HG03108 (cell line): ENCODE measurements around the gene MBD4.
"Not testable (repeated sequence)": the region's sequence is repeated elsewhere in the genome, so short reads cannot be mapped to it uniquely, and the experiment has no call there.

Experiments used
- ATAC-seq: cut with Tn5 transposase; IDR thresholded peaks from one replicate; pipeline ENCODE4 v1.9.1; 2021; ENCODE audit warnings: moderate library complexity; ENCODE audit not compliant: unreplicated experiment

MBD4 gene

DNA sequence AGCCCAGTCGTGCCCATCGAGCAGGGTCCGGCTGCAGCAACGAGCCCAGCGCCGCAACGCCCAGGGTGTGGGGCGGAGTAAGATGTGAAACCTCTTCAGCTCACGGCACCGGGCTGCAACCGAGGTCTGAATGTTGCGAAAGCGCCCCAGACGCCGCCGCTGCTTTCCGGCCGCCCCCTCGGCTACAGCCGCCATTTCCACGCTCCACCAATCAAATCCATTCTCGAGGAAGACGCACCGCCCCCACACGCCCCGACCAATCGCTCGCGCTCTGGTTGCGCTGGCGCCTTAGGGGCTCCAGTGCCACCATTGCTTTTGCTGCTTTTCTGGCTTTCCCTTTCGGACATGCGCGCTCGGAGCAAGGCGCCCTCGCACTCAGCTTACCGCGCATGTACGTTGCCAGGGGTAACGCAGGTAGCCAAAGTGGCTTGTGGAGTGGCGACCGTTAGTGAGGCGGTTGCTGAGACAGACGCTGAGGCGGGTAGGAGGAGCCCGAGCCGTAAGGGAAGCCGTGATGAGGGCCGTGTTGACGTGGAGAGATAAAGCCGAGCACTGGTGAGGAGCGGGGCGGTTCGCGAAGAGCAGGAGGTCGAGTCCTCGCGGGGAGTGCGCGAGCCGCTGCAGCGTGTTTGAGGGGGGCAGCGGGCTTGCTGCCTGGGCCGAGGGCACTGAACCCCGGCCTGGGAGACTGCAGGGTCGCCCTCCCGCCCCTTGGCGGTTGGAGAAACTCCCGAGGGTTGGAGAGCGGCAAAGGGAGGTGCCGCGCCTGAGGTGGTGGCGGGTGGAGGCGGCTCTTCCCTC is at the start of gene MBD4, which contains the start of gene IFT122:
MBD4 (minus strand) TSS at position 132 of the 801 bp plus-strand sequence; CDS start at position 17, 115 bp downstream.
IFT122 (plus strand) TSS at position 408 of the 801 bp plus-strand sequence; CDS start at position 515, 107 bp downstream.
- ATAC-seq: peak; percentile 84

DNA sequence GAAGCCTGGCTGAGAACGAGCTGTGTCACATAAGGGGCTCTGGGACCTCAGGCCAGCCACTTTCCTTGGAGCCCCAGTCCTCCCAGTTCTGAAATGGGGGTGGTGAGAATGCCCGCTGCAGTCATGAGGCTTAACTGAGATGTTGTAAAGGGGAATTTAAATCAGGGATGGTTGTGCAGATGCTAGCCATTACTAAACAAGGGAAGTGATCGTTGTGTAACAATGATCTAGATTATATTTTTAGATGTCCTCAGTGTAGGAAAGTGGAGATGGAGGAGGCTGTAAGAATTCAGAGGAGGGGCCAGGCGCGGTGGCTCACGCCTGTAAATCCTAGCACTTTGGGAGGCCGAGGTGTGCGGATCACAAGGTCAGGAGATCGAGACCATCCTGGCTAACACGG is 49.5 kb upstream of the MBD4 start:
- not testable (repeated sequence) for ATAC-seq

DNA sequence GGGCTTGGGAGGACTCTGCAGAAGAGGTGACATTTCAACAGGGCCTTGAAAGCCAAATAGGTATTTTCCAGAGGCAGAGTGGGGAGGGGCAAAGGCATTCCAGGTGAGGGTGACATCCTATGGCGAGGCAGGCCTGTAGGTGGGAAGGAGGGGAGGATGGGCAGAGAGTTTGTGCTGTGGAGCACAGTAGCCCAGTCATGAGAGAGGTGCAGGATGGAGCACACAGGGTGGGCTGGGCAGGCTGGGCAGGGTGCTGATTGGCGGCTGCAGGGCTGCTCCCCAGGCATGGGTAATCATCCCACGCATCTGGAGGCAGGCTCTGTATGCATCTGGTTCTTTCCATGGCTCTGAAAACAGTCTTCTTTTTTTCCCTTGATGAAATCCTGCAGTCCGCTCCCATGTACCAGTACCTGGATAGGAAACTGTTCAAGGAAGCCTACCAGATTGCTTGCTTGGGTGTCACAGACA is 48.2 kb upstream of the MBD4 start:
- ATAC-seq: not testable (repeated sequence)

DNA sequence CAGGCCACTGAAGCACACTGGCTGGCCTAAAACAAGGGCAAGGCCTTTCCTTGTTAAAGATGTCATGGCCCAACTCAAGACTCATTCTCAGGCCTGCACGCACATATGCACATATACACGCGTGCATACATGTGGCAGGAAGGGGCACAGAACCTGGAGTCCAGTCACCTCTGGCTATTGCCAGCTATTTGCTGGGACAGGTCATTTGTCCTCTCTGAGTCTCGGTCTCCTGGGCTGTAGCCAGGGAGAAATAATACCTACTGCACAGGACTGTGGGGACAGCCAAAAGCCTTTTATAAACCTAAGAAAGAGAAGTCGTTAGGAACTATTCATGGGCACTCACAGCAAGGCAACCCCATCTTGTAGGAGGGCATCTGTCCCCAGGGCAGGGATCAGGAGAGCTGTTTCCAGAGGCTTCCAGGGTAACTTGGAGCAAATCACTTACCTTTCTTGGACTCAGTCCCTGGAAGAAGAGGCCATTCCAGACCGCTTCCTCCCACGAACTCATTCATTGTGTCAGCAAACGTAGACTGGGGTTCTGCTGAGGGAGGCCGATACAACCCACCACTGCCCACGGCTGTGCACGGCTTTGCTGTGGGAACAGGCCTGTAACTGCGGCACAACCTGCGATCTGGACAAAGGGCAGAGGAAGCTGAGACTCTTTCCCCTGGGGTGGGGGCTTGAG is 47.6 kb upstream of the MBD4 start:
- ATAC-seq: no peak

DNA sequence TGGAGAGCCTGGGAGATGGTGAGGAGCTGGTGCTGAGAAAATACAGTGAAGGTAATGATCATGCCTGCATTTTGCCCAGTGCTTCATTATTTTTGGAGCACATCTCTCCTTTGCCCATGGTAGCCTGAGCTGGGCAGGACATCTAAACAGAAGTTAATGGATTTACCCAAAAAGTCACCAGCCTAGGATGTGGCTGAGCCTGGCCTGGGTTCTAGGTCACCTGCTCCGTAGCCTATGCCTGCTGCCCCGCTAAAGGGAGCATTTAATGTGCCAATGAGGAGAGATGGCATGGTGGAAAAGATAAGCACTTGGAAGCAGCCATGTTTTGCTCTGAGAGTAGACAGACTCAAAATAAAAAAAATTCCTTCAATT is 46.9 kb upstream of the MBD4 start:
- ATAC-seq: no peak

DNA sequence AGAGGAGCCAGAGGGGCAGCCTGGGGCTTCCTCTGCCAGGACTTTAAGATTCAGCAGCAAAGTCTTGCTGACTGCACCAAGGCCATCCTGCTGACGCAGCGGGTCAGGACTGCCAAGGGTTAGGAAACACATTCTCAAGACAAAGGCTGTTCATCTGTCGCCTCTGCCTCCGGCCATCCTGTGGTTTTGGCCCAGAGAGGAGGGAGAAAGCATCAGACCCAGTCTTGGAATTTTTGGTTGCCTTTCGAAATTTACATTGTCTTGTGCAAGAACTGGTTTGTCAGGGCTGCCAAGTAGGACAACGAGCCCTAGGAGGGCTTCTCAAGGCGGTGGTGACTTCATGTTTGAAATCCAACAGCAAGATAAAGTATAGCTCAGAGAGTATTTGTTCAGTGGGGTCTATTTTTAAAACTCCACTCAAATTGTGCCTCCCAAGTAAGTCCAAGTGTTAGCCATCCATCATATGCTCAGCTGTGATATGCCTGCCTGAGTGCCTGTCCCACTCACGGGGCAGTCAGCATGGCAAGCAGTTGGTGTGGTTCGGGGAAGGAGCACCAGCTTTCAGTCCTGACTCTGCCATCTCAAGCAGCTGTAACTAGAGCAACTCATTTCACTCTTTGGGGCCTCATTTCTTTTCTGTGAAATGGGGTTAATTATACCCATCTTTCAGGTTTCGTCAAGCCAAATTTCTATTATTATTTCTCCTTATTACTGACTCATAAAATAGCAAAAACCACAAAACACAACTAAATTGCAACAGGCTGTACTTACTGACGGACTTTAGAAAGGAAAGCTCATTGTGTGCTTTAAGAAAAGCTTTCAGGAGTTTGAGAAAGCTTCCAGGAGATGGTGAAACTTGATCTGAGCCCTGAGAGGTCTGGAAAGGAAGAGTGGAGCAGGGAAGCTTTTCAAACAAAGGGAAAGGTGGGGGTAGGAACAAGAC is 46.2 kb upstream of the MBD4 start:
- ATAC-seq: no peak

DNA sequence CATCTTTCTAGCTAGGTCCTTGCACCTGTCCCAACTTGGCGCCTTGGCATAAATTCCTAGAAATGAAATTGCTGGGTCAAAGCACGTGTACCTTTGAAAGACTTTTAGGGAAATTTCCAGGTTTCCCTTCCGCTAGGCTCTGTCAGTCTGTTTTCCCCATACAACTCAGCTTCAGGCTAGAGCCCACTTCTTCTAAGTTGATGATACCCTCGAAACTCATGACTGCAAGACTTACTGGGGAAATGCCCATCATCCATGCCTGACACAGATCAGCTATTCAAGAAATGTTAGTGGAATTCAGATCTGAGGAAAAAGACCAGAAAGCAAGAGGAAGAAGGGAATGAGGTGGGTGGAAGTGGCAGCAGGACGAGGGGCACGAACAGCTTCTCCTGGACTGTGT is 45.4 kb upstream of the MBD4 start:
- ATAC-seq: not testable (repeated sequence)

DNA sequence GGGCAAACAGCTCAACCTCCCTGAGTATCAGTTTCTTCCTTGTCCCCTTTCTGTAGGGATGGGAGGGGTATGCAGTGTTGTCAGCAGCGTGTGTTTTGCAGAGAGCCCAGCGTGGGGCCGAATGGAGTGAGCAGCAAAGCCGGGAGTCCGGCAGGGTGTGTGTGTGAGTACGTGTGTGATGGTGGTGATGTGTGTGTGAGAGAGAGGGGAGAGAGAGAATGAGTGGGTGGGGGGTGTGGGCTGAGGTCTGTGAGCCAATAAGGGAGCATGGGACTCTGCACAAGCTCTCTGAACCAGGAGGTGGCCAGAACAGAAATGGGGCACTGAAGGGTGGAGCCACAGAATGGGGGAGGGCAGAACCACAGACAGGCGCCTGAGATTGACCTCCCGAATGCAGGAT is 44.1 kb upstream of the MBD4 start:
- no peak for ATAC-seq

DNA sequence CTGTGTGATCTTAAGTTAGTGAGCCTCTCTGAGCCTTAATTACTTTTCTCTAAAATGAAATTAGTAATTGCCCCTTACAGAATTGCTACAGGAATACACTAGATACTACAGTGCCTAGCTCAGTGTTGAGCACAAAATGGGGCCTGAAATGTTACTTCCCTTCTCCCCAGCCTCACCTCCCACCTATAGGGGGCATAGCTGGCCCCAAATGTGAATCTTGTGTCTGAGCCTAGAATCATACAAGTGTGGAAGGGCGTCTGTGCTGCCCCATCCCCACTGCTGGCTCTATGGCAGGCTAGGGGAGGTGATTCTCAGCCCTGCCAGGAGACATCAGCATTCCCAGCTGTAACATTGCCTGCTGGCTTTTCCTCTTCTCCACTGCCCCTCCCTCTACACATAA is 43.0 kb upstream of the MBD4 start:
- ATAC-seq: no peak

DNA sequence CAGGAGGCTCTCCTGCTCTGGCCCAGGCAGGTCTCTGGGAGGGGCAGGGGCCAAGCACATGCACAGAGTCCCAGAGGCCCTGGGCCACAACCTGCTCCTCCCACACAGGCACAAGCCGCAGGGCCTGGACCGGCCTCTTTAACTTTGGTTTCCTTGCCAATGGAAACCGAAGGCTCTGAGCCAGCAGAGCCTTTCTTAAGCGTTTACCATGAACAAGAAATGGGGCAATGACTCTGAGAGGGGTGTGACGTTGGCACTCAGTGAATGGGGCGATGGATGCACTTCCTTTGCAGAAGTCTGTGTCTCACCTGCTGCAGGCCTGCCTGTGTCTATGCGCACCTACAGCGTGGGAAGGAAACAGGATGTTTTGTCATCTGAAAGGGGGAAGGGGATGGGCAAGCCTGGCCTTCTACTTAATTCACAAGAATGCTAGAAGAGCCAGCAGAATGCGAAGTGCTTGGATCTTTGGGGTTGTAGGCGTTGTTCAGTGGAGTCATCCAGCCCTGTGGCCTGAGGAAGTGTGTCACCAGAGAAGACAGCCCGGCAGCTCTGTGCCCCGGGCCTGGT is 42.1 kb upstream of the MBD4 start:
- ATAC-seq: no peak

DNA sequence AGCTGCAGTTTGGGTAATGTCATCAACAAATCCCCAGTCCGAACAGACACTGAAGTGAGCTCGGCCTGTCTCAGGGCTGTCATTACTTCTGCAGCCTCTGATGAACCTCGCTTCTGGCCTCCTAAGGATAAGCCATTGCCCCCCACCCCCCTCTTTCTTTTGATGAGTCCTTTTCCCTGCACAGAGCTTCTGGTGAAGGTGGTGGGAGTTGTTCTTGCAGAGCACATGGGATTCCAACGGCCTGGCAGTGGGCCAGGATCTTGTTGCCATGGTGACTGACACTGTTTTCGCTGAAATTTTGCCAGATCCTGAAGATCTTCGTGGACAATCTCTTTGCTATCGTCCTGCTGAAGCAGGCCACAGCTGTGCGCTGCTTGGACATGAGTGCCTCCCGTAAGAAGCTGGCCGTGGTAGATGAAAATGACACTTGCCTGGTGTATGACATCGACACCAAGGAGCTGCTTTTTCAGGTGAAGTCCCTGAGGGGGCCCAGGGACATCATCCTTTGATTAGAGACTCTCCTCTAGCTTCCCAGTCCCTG is 41.5 kb upstream of the MBD4 start:
- ATAC-seq: not testable (repeated sequence)

DNA sequence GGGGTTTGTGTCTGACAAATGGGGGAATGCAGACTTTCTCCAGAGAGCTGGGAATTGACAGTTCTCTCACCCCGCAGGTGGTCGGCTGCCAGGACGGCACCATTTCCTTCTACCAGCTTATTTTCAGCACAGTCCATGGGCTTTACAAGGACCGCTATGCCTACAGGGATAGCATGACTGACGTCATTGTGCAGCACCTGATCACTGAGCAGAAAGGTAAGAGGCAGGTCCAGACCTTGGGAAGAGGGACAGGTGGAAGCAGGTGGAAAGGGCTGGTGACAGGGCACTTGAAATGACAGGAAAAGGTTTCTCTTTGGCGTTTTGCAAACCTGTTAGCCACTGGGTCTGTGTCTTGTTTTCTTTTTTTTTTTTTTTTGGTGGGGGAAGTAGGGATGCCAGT is 36.8 kb upstream of the MBD4 start:
- ATAC-seq: no peak

DNA sequence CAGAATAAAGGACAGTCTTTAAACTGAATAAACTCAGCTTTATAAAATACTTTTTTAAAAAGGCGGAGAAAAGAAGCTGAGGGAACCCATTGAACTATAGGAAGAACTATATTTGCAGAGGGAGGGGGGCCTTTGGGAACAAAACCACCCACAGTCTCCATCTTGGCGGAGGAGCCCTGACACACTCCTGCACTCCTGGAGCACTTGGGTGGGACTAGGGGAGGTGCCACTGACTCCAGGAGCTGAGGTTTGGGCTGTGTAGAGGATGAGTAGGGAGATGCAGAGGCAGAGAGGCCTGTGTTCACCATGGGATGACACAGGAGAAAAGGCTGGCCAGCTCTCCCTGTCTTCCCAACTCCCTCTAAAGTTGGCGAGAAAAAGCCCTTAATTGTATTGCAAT is 36.1 kb upstream of the MBD4 start:
- ATAC-seq: no peak

DNA sequence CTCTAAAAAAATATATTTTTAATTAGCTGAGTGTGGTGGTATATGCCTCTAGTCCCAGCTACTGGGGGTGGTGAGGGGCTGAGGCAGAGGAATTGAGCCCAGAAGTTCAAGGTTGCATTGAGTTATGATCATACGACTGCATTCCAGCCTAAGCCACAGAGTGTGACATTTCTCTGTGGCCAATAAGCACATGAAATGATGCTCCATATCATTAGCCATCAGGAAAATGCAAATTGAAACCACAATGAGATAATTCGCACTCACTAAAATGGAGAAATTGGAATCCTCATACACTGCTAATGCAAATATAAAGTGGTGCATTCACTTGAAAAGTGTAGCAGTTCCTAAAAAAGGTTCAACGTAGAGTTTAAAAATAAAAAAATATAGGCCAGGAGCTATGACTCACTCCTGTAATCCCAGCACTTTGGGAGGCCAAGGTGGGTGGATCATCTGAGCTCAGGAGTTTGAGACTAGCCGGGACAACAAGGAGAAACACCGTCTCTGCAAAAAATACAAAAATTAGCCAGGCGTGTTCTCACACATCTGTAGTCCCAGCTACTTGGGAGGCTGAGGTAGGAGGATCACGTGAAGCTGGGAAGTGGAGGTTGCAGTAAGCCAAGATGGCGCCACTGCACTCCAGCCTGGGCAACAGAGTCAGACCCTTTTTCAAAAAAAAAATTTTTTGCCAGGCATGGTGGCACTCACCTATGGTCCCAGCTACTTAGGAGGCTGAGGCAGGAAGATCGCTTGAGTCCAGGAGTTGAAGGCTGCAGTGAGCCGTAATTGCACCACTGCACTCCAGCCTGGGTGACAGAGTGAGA is 35.4 kb upstream of the MBD4 start:
- ATAC-seq: no peak

DNA sequence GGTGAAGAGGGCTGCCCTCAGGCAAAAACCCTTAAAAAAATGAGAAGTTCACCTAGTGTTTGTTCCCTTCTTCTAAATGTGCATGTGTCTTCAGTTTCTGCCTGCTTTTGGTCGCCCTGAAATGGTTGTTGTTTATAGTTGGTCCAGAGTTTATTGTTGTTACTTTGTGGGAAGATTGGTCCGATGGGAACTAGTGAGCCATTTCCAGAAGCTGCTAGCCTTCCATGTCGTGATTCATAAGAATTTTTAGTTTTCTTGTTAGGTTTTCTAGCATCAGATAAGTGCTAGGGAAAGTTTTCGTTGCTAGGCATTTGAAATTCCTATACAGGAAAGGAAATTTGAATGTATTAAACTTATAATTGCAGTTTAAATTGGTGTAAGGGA is 34.0 kb upstream of the MBD4 start:
- ATAC-seq: no peak

DNA sequence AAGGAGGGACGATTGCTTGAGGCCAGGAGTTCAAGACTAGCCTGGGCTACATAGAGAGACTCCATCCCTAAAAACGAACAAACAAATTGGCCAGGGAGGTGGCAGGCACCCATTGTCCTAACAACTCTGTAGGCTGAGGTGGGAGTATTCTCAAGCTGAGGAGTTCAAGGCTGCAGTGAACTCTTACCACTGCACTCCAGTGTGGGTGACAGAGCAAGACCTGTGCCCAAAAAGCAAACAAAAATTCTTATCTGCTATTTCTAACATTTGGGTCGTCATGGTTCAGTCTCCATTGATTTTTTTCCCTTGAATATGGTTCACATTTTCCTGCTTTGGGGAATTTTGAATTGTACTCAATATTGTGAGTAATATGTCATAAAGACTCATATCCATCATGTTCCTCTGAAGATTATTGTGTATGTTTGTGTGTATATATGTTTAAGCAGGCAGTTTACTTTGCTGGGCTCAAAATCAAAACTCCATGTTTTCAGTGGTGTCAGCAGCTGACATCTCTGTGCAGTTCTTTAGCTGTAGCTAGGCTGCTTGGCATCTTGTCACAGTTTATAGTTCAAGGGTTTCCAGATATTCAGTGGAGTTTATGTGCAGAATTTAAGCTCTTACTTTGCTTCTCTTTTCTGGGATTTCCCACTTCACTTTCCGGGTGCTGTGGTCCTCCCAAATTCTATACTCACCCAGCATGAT is 33.5 kb upstream of the MBD4 start:
- ATAC-seq: no peak

DNA sequence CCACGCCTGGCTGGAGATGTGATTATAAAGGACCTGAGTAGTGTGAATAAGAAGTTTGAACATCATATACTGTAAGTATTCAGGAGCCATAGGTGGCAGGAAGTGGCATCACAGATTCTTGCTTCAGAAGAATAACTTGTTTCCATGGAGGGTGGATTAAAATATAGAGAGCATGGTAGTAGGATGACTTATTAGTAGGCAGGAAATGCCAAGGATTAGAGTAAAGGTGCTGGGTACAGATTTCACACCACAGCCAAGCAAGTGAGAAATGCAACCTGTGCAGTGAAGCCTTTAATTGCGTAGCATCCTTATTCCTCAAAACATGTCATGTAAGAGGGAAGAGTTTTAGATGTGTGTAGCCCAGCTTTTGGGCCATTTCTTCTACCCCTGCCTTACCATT is 31.1 kb upstream of the MBD4 start:
- ATAC-seq: no peak

DNA sequence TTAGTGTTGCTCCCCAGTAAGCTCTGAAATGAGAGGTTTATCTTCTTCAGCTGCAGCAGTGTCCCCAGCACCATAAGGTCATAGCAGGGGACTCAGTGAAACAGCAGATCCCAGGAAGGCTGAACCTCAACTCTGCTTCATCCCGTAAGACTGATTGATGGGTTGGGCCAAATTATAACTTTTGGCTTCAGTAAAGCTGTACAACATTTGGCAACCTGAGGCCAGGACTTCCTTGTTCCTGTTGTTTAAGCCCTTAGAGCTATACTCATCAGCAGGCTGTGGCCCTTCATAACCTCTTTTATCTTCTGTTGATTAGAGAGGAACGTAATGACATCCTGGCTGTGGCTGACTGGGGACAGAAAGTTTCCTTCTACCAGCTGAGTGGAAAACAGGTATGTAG is 29.3 kb upstream of the MBD4 start:
- no peak for ATAC-seq

DNA sequence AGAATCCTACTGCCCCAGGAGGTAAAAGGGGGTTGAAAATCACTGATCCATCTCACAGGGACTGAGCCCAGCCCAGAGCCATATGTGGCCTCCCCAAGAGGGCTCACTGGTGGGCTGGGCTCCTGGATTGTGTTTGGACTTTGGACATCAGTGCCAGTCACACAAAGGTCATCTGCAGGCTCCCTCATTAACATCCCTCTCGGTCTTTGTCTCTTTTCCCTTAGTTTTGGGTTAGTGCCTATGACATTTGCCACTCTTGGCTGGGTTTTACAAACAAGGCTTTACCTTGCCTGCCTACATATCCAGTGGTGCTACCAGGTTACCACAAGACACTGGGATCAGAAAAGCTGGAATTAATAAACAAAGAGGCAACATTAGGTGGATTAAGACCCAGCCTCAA is 28.2 kb upstream of the MBD4 start:
- no peak for ATAC-seq
